Nephron progenitor cell (in vitro differentiated cells): ENCODE results near the gene MLLT3.

Experiments used
- DNase-seq: peaks from one replicate; pipeline ENCODE4 v3.0.0; 2021
- H3K27ac Mint-ChIP-seq: 2 replicates; pipeline ENCODE4 v1.8.0; 2021; ENCODE audit warnings: mild to moderate bottlenecking, moderate library complexity, mixed read lengths
- H3K27me3 Mint-ChIP-seq: 2 replicates; pipeline ENCODE4 v1.8.0; 2021; ENCODE audit warnings: mild to moderate bottlenecking, low read depth, mixed read lengths; ENCODE audit not compliant: poor library complexity
- H3K36me3 Mint-ChIP-seq: 2 replicates; pipeline ENCODE4 v1.8.0; 2021; ENCODE audit warnings: low read depth, mixed read lengths
- H3K4me1 Mint-ChIP-seq: 2 replicates; pipeline ENCODE4 v1.8.0; 2021; ENCODE audit warnings: mixed read lengths
- H3K4me3 Mint-ChIP-seq: 2 replicates; pipeline ENCODE4 v1.8.0; 2021; ENCODE audit warnings: mild to moderate bottlenecking, moderate library complexity, mixed read lengths
- H3K9me3 Mint-ChIP-seq: 2 replicates; pipeline ENCODE4 v1.8.0; 2021; ENCODE audit warnings: mild to moderate bottlenecking, moderate library complexity, mixed read lengths
- CTCF ChIP-seq: fragments of 200-600 bp; sonication (generic); IDR thresholded peaks from 2 replicates; pipeline ENCODE4 v1.5.0; 2021; ENCODE audit warnings: antibody characterized with exemption

MLLT3 gene

GRCh38 chr9:20597862-20598261, 24.4 kb downstream of the MLLT3 start:
- peaks cover 27% of the 10 kb centered on the region for H3K9me3 Mint-ChIP-seq

GRCh38 chr9:20594608-20595007, 27.7 kb downstream of the MLLT3 start:
- peaks cover 8% of the 10 kb centered on the region for H3K4me1 Mint-ChIP-seq
- H3K9me3 Mint-ChIP-seq: peaks cover 58% of the 10 kb centered on the region
- H3K27me3 Mint-ChIP-seq: no peaks in the 10 kb centered on the region
- no peak overlapping the region for H3K4me3 Mint-ChIP-seq
- peaks cover 92% of the 10 kb centered on the region for H3K36me3 Mint-ChIP-seq
- H3K27ac Mint-ChIP-seq: peak overlapping the region; percentile 83
- no peak for DNase-seq
- no peak for TF ChIP-seq CTCF

More at GRCh38 chr9:20597862-20598261, 24.4 kb downstream of the MLLT3 start:
- no peak for DNase-seq
- no peak overlapping the region for H3K4me3 Mint-ChIP-seq
- H3K36me3 Mint-ChIP-seq: peaks cover 71% of the 10 kb centered on the region
- no peak for TF ChIP-seq CTCF
- no peaks in the 10 kb centered on the region for H3K27me3 Mint-ChIP-seq
- no peak overlapping the region for H3K27ac Mint-ChIP-seq
- peaks cover 36% of the 10 kb centered on the region for H3K4me1 Mint-ChIP-seq

GRCh38 chr9:20593537-20593936, 28.8 kb downstream of the MLLT3 start:
- no peak for DNase-seq
- no peak for TF ChIP-seq CTCF
- Mint-ChIP-seq H3K9me3 (peaks cover 62% of the 10 kb centered on the region), H3K27ac (peak overlapping the region; percentile 49), H3K36me3 (peaks cover 91% of the 10 kb centered on the region), H3K27me3 (no peaks in the 10 kb centered on the region), H3K4me3 (no peak overlapping the region), H3K4me1 (peaks cover 5% of the 10 kb centered on the region)

GRCh38 chr9:20593105-20593504, 29.2 kb downstream of the MLLT3 start:
- no peak for DNase-seq
- no peak overlapping the region for H3K4me3 Mint-ChIP-seq
- H3K4me1 Mint-ChIP-seq: peaks cover 2% of the 10 kb centered on the region
- no peaks in the 10 kb centered on the region for H3K27me3 Mint-ChIP-seq
- H3K36me3 Mint-ChIP-seq: peaks cover 90% of the 10 kb centered on the region
- H3K27ac Mint-ChIP-seq: peak overlapping the region; percentile 49
- no peak for TF ChIP-seq CTCF
- peaks cover 62% of the 10 kb centered on the region for H3K9me3 Mint-ChIP-seq

- peaks cover 60% of the 10 kb centered on the region for H3K9me3 Mint-ChIP-seq
- TF ChIP-seq CTCF: no peak
- no peaks in the 10 kb centered on the region for H3K27me3 Mint-ChIP-seq
- no peak for DNase-seq
- H3K4me3 Mint-ChIP-seq: no peak overlapping the region
- H3K27ac Mint-ChIP-seq: no peak overlapping the region
- no peaks in the 10 kb centered on the region for H3K4me1 Mint-ChIP-seq
- peaks cover 85% of the 10 kb centered on the region for H3K36me3 Mint-ChIP-seq
Measured at GRCh38 chr9:20592673-20593072, 29.6 kb downstream of the MLLT3 start.

- DNase-seq: no peak
- no peak overlapping the region for H3K27ac Mint-ChIP-seq
- peaks cover 69% of the 10 kb centered on the region for H3K9me3 Mint-ChIP-seq
- H3K4me1 Mint-ChIP-seq: no peaks in the 10 kb centered on the region
- no peak for TF ChIP-seq CTCF
- peaks cover 88% of the 10 kb centered on the region for H3K36me3 Mint-ChIP-seq
- H3K4me3 Mint-ChIP-seq: no peak overlapping the region
- H3K27me3 Mint-ChIP-seq: no peaks in the 10 kb centered on the region
Measured at GRCh38 chr9:20591223-20591622, 31.1 kb downstream of the MLLT3 start.
